HCT116 (cell line): ENCODE results near the gene RIT1.

Experiments
- ELF1 ChIP-seq: IDR thresholded peaks from 2 replicates; pipeline ENCODE4 v1.6.1; 2012; ENCODE audit warnings: low read depth, borderline replicate concordance
- EZH2phosphoT487 ChIP-seq: fragments of 200-600 bp; IDR thresholded peaks from 2 replicates; pipeline ENCODE4 v1.6.1; 2018; ENCODE audit warnings: antibody characterized with exemption, borderline replicate concordance
- JUND ChIP-seq: IDR thresholded peaks from 2 replicates; pipeline ENCODE4 v1.6.1; 2012
- POLR2A ChIP-seq: IDR thresholded peaks from 2 replicates; pipeline ENCODE4 v1.7.0; 2011; ENCODE audit warnings: borderline replicate concordance; ENCODE audit not compliant: insufficient read depth, insufficient read length; ENCODE audit errors: extremely low read depth
- TCF7L2 ChIP-seq: IDR thresholded peaks from 2 replicates; pipeline ENCODE4 v1.7.0; 2011; ENCODE audit warnings: borderline replicate concordance, inconsistent platforms; ENCODE audit not compliant: insufficient read depth, insufficient read length; ENCODE audit errors: extremely low read depth
- TF ChIP-seq, protein P1 (sequence below), 3 experiments: fragments of 200-600 bp in 1 of 3; sonication (generic) in 1 of 3; IDR thresholded peaks in 2 of 3; conservative IDR thresholded peaks in 1 of 3; 2 replicates each; pipeline ENCODE4 v1.5.1; 2012 to 2017; ENCODE audit warnings: low read depth in 2 of 3, low read length in 2 of 3, antibody characterized with exemption in 1 of 3, borderline replicate concordance in 1 of 3, control low read depth in 1 of 3, mild to moderate bottlenecking in 1 of 3, mixed read lengths in 1 of 3, mixed run types in 1 of 3, moderate library complexity in 1 of 3; ENCODE audit not compliant: insufficient read depth in 1 of 3
- TF ChIP-seq, protein P2 (sequence below): IDR thresholded peaks from 2 replicates; pipeline ENCODE4 v1.6.1; 2012; ENCODE audit warnings: low read depth

DNA sequence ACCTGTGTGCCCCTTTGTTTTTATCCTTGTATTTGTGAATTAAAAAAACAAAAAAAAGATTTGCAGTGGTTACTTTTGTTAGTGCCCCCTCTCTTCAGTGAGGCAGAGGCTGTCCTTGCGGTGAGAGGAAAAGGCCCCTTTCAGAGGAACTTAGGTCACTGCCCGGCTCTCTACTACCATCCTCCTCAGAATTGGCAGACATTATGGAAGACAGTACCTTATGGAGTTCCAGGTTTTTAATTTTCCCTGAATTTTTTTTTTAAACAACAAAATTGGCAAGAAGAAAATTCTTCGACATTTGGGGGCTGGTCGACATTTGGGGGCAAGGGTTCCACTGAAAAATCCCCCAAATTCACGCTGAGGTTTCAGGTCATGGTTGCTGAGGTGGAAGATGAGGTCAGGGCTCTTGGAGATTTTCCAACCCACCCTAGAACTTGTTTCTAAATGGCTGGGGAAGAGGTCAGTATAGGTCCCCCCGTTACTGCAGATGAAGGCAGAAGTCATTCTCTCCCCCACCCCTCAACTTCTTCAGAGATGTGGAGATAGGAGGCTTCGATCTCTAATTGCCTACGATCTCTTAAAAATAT, 35.6 kb upstream of the RIT1 start:
- TF ChIP-seq ELF1 (no peak), JUND (no peak), POLR2A (no peak), TCF7L2 (no peak), EZH2phosphoT487 (no peak)
- TF ChIP-seq, protein P1, sequence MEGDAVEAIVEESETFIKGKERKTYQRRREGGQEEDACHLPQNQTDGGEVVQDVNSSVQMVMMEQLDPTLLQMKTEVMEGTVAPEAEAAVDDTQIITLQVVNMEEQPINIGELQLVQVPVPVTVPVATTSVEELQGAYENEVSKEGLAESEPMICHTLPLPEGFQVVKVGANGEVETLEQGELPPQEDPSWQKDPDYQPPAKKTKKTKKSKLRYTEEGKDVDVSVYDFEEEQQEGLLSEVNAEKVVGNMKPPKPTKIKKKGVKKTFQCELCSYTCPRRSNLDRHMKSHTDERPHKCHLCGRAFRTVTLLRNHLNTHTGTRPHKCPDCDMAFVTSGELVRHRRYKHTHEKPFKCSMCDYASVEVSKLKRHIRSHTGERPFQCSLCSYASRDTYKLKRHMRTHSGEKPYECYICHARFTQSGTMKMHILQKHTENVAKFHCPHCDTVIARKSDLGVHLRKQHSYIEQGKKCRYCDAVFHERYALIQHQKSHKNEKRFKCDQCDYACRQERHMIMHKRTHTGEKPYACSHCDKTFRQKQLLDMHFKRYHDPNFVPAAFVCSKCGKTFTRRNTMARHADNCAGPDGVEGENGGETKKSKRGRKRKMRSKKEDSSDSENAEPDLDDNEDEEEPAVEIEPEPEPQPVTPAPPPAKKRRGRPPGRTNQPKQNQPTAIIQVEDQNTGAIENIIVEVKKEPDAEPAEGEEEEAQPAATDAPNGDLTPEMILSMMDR (IDR thresholded peaks at IDR 0.05 in 2 of 3, conservative IDR thresholded peaks at IDR 0.05 in 1 of 3; ENCODE audit: borderline replicate concordance in 1 of 3, insufficient read depth in 1 of 3, low read depth in 2 of 3, low read length in 2 of 3): no peak
- TF ChIP-seq, protein P2, sequence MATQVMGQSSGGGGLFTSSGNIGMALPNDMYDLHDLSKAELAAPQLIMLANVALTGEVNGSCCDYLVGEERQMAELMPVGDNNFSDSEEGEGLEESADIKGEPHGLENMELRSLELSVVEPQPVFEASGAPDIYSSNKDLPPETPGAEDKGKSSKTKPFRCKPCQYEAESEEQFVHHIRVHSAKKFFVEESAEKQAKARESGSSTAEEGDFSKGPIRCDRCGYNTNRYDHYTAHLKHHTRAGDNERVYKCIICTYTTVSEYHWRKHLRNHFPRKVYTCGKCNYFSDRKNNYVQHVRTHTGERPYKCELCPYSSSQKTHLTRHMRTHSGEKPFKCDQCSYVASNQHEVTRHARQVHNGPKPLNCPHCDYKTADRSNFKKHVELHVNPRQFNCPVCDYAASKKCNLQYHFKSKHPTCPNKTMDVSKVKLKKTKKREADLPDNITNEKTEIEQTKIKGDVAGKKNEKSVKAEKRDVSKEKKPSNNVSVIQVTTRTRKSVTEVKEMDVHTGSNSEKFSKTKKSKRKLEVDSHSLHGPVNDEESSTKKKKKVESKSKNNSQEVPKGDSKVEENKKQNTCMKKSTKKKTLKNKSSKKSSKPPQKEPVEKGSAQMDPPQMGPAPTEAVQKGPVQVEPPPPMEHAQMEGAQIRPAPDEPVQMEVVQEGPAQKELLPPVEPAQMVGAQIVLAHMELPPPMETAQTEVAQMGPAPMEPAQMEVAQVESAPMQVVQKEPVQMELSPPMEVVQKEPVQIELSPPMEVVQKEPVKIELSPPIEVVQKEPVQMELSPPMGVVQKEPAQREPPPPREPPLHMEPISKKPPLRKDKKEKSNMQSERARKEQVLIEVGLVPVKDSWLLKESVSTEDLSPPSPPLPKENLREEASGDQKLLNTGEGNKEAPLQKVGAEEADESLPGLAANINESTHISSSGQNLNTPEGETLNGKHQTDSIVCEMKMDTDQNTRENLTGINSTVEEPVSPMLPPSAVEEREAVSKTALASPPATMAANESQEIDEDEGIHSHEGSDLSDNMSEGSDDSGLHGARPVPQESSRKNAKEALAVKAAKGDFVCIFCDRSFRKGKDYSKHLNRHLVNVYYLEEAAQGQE: no peak
